HG02981 (cell line): Measurements from ENCODE around the gene PI4KA.

Experiments used
- ATAC-seq: cut with Tn5 transposase; IDR thresholded peaks from one replicate; pipeline ENCODE4 v1.9.1; 2021; ENCODE audit warnings: mild to moderate bottlenecking, moderate library complexity; ENCODE audit not compliant: unreplicated experiment

Gene PI4KA

DNA sequence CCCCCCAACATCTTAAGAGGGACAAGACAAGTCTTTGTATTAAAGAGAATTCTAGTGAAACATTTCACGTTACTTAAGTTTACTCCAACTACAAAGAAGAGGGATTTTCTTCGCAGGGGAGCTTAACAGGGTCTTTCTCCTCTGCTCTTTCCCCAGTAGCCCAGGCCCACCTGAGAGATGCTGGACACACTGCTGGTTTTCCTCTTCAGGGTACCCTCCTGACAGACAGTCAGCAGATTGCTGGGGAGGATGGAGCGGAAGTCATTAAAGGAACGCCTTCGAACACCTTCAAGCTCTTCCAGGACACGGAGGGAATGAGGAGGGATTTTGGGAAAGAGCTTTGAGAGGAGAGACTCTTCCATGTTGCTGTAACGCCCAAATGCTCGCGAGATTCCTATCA is 39.1 kb downstream of the PI4KA start:
- ATAC-seq = no peak

DNA sequence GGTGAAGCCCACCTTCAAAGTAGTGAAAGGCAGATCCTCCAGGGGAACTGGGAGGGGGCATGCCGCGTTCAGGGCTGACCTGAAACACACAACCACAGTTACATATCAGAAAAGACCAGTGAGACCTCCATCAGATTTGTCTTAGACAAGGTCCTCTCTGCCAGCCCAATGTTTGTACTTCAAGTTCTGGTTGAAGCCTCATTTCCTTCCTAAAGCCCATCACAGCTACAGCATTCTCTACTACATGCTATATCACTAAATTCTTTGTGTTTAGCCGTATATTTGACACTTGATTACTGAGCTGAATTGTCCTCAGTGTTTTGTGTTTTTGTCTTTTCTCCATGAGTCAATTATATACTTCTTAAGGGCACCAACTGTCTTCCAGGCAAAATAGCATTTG is 40.1 kb downstream of the PI4KA start:
- ATAC-seq = no peak

- no peak for ATAC-seq
Measured at GRCh38 chr22:20816559-20816958, 42.1 kb downstream of the PI4KA start.

DNA sequence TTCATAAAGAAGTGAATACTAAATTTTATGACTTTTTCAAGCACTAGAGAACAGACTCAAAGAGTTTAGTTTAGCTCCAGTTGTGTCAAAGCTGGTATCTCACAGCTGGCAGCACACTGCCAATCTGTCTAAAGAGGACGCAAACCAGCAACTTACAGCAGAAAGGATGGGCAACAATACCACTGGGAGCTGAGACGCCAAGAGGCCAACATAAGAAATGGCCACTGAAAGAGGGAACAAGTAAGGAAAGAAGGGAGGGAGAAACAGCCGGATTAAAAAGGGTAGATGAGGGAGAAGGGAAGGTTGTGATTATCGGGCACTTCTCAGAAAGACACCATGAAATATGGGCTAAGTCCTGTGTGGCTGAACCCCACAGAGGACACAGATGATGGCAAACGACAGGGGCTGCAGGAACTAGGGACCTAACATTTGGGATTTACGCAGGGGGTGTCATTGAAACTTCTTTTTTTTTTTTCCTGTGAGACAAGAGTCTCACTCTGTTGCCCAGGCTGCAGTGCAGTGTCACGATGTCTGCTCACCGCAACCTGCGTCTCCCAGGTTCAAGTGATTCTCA is 43.0 kb downstream of the PI4KA start:
- ATAC-seq = no peak

GRCh38 chr22:20814221-20814808 is 44.3 kb downstream of the PI4KA start:
- ATAC-seq = no peak

- ATAC-seq = no peak
Measured at GRCh38 chr22:20813056-20813455, 45.6 kb downstream of the PI4KA start.

DNA sequence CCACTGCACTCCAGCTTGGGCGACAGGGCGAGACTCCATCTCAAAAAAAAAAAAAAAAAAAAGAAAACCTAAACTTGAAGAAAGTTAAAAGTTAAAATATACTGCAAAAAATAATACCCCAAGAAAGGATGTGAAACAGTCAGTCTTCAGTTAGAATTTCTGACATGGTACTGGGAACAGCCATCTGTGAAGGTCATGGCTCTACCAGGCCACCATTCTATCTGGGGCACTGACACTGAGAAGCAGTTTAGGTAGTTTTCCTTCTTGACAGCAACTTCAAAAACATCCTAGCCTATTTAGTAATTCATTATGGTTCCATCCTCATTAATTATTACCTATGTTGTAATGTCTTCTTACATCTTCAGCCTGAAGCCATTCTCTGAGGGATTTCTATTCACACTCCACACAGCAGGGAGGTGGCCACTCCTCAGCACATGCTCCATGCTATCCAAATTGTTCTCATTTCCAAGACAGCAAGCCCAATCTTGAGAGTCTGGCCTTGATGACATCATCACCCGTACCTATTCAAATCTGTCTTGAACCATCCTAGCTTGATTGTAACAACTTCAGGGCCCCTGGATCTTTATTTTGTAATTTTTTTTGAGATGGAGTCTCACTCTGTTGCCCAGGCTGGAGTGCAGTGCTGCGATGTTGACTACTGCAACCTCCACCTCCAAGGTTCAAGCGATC is 46.5 kb downstream of the PI4KA start:
- ATAC-seq = no peak

DNA sequence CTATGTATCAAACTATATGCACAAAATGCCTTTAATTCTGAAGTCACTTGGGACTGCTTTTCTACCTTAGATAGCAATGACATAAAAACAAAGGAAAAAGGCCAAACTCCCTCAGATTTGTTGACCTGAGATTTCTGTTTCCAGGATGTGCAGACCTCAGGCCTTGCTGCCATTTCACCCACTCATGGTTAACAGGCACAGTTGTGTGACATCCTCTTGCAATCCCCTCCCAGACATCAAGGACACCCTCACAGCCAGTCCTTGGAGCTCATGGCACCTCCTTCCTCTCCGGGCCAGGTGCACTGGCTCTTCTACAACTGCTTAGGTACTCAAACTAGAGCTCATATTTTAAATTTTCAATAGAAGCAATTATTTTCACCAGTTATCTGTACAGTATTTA is 47.4 kb downstream of the PI4KA start:
- ATAC-seq = no peak

- no peak for ATAC-seq
Measured at GRCh38 chr22:20810645-20811044, 48.0 kb downstream of the PI4KA start.

DNA sequence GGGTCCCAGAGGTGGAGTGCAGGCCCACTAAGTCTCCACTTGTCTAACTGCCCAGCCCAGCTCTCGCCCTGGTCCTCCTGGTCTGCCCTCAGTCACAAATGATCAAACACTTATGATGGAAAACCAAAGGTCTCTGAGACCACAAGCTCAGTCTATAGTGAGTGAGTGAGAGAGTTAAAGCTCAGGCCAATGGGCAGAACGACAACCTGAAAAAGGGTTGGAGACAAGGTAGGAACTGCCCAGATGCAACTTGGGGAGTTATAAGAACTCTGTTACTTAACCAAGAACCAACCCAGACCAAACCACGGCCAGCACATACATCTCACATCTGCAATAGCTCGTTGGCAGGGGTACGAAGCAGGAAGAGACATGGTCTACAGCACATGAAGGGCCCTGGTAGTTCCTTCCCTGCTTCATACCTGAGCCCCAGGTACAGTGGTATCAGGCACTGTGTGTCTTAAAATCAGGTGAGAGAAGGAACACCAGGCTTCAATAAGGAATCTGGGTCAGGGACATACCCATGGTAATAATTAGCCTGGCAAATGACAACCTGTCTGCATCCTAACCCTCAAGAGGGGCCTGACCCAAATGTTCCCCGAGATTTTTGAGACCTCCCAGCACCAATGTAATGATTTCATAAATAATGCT is 48.9 kb downstream of the PI4KA start:
- ATAC-seq = no peak

DNA sequence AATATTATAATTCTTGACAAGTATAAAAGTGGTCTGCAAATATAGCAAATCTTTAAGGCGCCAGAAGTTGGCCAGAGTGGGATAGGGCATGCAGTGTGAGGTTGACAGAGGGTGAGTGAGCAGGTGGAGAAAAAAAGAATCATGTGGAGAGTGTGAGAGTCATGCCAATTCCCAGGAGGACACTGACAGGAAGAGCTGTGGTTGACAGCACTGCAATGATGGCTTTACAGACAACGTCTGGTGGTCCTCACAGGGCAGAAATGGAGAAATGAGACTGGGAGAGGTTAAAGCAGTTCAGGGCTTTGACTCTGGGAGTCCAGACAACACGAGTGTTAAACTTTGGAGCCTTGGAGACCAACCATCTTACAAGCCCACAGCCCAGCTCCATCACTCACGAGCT is 49.8 kb downstream of the PI4KA start:
- ATAC-seq = no peak

- ATAC-seq = no peak
Measured at GRCh38 chr22:20807315-20807752, 51.3 kb downstream of the PI4KA start.

DNA sequence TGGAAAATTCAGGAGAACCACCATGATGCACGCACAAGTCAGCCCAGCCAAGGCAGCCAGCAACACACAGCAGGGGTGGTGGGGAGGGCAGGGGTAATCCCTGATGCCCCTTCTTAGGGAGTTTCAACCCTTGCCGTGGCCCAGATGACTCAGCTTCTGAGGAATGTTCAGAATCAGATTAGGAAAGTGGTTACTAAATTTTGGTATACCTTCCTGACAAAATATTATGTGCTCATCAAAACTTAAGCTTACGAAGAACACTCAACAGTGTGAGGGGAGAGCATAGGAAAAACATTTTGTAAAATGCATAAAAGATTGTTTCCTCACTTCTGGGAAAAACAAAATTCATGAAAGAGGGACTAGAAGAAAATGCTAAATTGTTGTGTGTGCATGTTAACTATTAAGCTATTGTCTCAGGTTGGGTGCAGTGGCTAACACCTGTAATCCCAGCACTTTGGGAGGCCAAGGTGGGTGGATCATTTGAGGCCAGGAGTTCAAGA is 52.6 kb downstream of the PI4KA start:
- ATAC-seq = no peak

GRCh38 chr22:20804650-20805049 is 54.0 kb downstream of the PI4KA start:
- no peak for ATAC-seq

- no peak for ATAC-seq
Measured at GRCh38 chr22:20803696-20804324, 54.8 kb downstream of the PI4KA start.

DNA sequence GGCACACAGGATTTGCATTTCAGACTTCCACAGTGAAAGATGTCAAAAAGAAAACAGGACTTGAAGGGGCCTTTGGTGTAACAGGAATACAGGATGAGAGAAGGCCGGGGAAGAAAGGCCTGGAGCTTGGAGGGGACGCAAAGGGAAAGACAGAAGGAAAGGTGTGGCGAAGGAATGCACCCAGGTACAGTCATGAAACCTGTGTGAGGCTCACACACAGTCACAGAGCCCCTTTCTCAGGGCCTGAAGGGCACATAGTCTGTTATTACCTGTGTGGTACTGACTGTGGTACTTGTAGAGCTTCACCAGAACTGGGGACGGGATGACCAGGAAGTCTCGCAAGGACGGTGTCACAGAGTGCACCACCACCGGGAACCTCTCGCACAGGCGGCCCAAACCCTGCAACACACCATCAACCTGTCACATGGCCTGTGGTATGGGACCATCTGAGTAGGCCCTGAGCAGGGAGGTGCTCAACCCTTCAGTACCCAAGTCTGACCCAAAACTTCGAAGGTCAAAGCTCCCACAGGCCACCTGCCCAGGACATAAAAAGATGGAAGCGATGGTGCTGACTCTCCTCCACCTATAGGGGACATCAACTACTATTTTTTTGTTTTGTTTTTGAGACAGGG is 55.6 kb downstream of the PI4KA start:
- ATAC-seq = no peak

- ATAC-seq = no peak
Measured at GRCh38 chr22:20802452-20802851, 56.2 kb downstream of the PI4KA start.

DNA sequence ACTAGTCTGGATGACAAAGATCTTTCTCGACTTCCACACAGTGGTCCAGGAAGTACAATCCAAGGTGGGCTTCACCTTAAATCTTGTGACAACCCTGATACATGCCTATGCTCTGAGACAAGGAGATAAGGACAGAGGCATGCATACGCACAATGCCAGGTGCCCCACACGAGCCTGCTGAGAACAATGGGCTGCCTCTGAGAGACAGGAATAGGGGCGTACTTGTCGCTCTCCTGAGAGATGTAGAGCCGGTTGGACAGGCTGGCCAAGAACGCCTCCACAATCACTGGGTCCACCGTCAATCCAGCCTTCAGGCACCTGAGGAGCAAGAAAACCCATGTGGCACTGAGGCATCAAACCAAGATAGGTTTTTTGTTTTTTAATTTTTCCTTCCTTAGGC is 59.2 kb downstream of the PI4KA start:
- no peak for ATAC-seq

- ATAC-seq = no peak
Measured at GRCh38 chr22:20798974-20799373, 59.6 kb downstream of the PI4KA start.

GRCh38 chr22:20798218-20798617 is 60.4 kb downstream of the PI4KA start:
- ATAC-seq = no peak

DNA sequence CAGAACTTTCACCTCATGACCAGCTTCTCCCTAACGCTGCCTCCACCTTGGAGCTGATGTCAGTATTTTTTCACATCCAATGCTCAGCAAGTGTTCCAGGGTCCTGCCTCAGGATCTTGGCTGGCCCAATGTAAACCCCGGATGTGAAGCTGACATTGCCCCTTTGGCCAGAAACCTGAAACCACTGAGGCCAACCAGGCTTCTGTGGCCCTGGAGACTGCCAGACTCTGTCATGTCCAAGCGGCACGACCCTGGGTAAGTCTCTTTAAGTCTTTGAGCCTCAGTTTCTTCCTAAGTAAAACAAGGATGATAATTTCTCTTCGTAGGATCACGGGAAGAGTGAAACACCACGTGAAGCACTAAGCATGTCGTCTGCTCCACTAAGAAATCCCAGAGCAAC is 61.9 kb downstream of the PI4KA start:
- no peak for ATAC-seq
